Activated CD8-positive, alpha-beta memory T cell treated with anti-CD3 and anti-CD28 coated beads for 1 hour (primary cell): ENCODE data around the gene DNAJC8.

Experiments
- DNase-seq, 2 donors: peaks; one replicate each; pipeline ENCODE4 v3.0.0-alpha.2; 2020; ENCODE audit warnings: low read depth in 1 of 2; ENCODE audit errors: extremely low read depth in 1 of 2

Gene DNAJC8

GRCh38 chr1:28232558-28233263 is at the start of gene DNAJC8:
Gene DNAJC8 (minus strand): TSS chr1:28233029. CDS start chr1:28232998, 31 bp downstream.
- DNase-seq: peak; percentile 89 to 95

GRCh38 chr1:28281608-28282425 is 49.0 kb upstream of the DNAJC8 start:
- no peak for DNase-seq

- DNase-seq: no peak
Observed at GRCh38 chr1:28280977-28281381, 48.1 kb upstream of the DNAJC8 start.

GRCh38 chr1:28280501-28280900 is 47.7 kb upstream of the DNAJC8 start:
- no peak for DNase-seq

GRCh38 chr1:28279721-28280120 is 46.9 kb upstream of the DNAJC8 start:
- DNase-seq: no peak

GRCh38 chr1:28278763-28279162 is 45.9 kb upstream of the DNAJC8 start:
- no peak for DNase-seq

GRCh38 chr1:28273216-28273860 is 40.5 kb upstream of the DNAJC8 start:
- DNase-seq: no peak

- no peak for DNase-seq
Observed at GRCh38 chr1:28272215-28272852, 39.5 kb upstream of the DNAJC8 start.

GRCh38 chr1:28269529-28269928 is 36.7 kb upstream of the DNAJC8 start:
- no peak for DNase-seq

GRCh38 chr1:28267633-28268032 is 34.8 kb upstream of the DNAJC8 start:
- no peak for DNase-seq

GRCh38 chr1:28266920-28267322 is 34.1 kb upstream of the DNAJC8 start:
- DNase-seq: no peak

- no peak for DNase-seq
Observed at GRCh38 chr1:28265577-28265976, 32.7 kb upstream of the DNAJC8 start.

GRCh38 chr1:28264897-28265296 is 32.1 kb upstream of the DNAJC8 start:
- DNase-seq: no peak

- no peak for DNase-seq
Observed at GRCh38 chr1:28260803-28261174, 28.0 kb upstream of the DNAJC8 start.

GRCh38 chr1:28259934-28260802 is 27.3 kb upstream of the DNAJC8 start:
- no peak for DNase-seq

GRCh38 chr1:28259252-28259933 is 26.6 kb upstream of the DNAJC8 start, which contains the start of gene SESN2:
Gene SESN2 (plus strand): TSS chr1:28259518. CDS start chr1:28259848, 330 bp downstream.
- DNase-seq: peak; percentile 98 to 99

- no peak for DNase-seq
Observed at GRCh38 chr1:28258628-28259251, 25.9 kb upstream of the DNAJC8 start.

GRCh38 chr1:28257736-28258135 is 24.9 kb upstream of the DNAJC8 start:
- DNase-seq: no peak

- DNase-seq: no peak
Observed at GRCh38 chr1:28256197-28256827, 23.5 kb upstream of the DNAJC8 start.
